ENCODE results near the gene XYLT2.
"Not testable (repeated sequence)": the region's sequence is repeated elsewhere in the genome, so short reads cannot be mapped to it uniquely, and the experiment has no call there.

The XYLT2 gene

DNA sequence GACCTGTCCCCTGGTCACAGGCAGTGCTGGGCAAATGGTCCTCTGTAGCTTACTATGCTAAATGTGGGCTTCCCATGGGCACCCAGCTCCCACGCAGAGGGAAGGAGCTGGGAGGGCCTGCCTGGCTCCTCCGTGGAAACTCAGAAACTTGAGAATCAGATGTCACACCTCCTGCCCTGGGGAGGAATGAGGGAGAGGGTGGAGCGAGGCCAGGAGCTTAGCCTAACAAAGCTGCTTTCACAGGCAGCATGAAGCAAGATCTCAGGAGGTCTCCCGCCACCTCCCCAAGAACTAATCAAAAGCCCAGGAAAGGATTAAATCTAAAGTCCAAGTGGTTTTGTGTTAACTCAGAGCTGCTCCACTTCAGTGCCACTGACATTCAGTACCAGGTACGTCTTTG lies 33.6 kb upstream of the XYLT2 start:
- Histone ChIP-seq H3K4me3 (replicated peaks; ENCODE audit: insufficient read depth, low read length) (no peak overlapping the region), H3K27ac (replicated peaks) (no peak overlapping the region), H3K27me3 (ENCODE audit: insufficient read depth, poor library complexity, severe bottlenecking) (peaks cover 4% of the 10 kb centered on the region)
- no peak for DNase-seq (ENCODE audit: low read depth in 1 of 2, low spot score in 1 of 2)
- TF ChIP-seq GABPA (IDR thresholded peaks at IDR 0.05; ENCODE audit: low read depth) (no peak), POLR2AphosphoS5 (IDR thresholded peaks at IDR 0.05; ENCODE audit: low read depth) (no peak), SPI1 (IDR thresholded peaks at IDR 0.05; ENCODE audit: borderline replicate concordance, low read depth) (no peak)
- TF ChIP-seq, protein P1, sequence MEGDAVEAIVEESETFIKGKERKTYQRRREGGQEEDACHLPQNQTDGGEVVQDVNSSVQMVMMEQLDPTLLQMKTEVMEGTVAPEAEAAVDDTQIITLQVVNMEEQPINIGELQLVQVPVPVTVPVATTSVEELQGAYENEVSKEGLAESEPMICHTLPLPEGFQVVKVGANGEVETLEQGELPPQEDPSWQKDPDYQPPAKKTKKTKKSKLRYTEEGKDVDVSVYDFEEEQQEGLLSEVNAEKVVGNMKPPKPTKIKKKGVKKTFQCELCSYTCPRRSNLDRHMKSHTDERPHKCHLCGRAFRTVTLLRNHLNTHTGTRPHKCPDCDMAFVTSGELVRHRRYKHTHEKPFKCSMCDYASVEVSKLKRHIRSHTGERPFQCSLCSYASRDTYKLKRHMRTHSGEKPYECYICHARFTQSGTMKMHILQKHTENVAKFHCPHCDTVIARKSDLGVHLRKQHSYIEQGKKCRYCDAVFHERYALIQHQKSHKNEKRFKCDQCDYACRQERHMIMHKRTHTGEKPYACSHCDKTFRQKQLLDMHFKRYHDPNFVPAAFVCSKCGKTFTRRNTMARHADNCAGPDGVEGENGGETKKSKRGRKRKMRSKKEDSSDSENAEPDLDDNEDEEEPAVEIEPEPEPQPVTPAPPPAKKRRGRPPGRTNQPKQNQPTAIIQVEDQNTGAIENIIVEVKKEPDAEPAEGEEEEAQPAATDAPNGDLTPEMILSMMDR (IDR thresholded peaks at IDR 0.05; ENCODE audit: insufficient read depth, low read length) = no peak
- TF ChIP-seq, protein P2, sequence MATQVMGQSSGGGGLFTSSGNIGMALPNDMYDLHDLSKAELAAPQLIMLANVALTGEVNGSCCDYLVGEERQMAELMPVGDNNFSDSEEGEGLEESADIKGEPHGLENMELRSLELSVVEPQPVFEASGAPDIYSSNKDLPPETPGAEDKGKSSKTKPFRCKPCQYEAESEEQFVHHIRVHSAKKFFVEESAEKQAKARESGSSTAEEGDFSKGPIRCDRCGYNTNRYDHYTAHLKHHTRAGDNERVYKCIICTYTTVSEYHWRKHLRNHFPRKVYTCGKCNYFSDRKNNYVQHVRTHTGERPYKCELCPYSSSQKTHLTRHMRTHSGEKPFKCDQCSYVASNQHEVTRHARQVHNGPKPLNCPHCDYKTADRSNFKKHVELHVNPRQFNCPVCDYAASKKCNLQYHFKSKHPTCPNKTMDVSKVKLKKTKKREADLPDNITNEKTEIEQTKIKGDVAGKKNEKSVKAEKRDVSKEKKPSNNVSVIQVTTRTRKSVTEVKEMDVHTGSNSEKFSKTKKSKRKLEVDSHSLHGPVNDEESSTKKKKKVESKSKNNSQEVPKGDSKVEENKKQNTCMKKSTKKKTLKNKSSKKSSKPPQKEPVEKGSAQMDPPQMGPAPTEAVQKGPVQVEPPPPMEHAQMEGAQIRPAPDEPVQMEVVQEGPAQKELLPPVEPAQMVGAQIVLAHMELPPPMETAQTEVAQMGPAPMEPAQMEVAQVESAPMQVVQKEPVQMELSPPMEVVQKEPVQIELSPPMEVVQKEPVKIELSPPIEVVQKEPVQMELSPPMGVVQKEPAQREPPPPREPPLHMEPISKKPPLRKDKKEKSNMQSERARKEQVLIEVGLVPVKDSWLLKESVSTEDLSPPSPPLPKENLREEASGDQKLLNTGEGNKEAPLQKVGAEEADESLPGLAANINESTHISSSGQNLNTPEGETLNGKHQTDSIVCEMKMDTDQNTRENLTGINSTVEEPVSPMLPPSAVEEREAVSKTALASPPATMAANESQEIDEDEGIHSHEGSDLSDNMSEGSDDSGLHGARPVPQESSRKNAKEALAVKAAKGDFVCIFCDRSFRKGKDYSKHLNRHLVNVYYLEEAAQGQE (IDR thresholded peaks at IDR 0.05; ENCODE audit: insufficient replicate concordance, low read depth) = no peak

DNA sequence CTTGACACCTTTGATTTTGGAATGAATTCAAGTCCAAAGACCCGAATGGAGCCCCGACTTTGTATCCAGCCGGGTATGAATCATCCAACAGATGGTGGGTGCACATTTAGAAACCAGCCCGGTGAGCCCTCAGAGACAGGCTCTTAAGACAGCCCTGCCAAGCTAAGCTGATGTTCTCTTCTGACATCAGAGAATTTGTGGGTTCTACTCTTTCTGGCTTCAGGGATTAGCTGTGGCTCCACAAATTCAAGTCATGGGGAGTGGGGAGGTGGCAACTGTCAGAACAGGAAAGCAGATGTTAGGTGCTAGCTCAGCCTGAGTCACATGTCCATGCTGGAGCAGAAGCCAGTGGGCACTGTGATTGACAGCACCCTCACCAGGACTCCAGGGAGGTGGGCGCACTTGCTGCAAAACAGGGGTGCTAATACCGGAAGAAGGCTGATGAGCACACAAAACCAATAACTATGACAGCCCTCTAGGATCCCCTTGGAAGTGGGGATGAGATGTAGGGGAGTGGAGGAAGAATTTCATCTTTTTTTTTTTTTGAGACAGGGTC lies 31.4 kb upstream of the XYLT2 start:
- no peak overlapping the region for H3K4me3 ChIP-seq (replicated peaks; ENCODE audit: insufficient read depth, low read length)
- no peak overlapping the region for H3K27ac ChIP-seq (replicated peaks)
- H3K27me3 ChIP-seq (ENCODE audit: insufficient read depth, poor library complexity, severe bottlenecking) = peaks cover 4% of the 10 kb centered on the region
- no peak for TF ChIP-seq POLR2AphosphoS5 (IDR thresholded peaks at IDR 0.05; ENCODE audit: low read depth)
- TF ChIP-seq, protein P1 (IDR thresholded peaks at IDR 0.05; ENCODE audit: insufficient read depth, low read length) = no peak
- DNase-seq (ENCODE audit: low read depth in 1 of 2, low spot score in 1 of 2) = no peak

DNA sequence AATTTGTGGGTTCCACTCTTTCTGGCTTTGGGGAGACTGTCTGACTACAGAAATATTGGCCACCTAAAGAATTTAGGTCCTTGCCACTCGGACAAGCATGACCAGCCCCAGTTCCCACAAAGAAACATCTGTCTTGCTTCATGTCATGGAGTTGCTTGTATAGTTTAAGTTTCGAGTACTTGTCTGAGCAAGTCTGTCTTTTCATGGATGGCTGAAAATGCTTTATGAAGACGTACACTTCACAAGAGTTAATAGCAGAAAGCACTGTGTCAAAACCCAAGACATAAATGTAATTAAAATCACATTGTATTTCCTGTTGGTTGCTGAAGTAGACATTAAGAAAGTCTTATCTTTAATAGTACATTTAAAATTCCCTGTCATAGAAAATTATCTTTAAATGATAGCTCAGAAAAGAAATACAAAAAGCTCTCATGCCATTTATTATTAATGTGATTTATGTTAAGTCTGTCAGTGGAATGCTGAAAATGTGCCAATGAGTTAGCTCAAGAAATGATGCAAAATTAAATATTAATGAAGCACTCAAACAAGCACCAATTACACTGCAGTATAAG lies 29.8 kb upstream of the XYLT2 start:
- H3K27me3 ChIP-seq (ENCODE audit: insufficient read depth, poor library complexity, severe bottlenecking) = peaks cover 4% of the 10 kb centered on the region
- H3K27ac ChIP-seq (replicated peaks) = no peak overlapping the region
- no peak overlapping the region for H3K4me3 ChIP-seq (replicated peaks; ENCODE audit: insufficient read depth, low read length)
- no peak for DNase-seq (ENCODE audit: low read depth in 1 of 2, low spot score in 1 of 2)
- TF ChIP-seq POLR2AphosphoS5 (IDR thresholded peaks at IDR 0.05; ENCODE audit: low read depth) (no peak), GABPA (IDR thresholded peaks at IDR 0.05; ENCODE audit: low read depth) (no peak), SPI1 (IDR thresholded peaks at IDR 0.05; ENCODE audit: borderline replicate concordance, low read depth) (no peak)
- TF ChIP-seq, protein P2 (IDR thresholded peaks at IDR 0.05; ENCODE audit: insufficient replicate concordance, low read depth) = no peak
- TF ChIP-seq, protein P1 (IDR thresholded peaks at IDR 0.05; ENCODE audit: insufficient read depth, low read length) = no peak

DNA sequence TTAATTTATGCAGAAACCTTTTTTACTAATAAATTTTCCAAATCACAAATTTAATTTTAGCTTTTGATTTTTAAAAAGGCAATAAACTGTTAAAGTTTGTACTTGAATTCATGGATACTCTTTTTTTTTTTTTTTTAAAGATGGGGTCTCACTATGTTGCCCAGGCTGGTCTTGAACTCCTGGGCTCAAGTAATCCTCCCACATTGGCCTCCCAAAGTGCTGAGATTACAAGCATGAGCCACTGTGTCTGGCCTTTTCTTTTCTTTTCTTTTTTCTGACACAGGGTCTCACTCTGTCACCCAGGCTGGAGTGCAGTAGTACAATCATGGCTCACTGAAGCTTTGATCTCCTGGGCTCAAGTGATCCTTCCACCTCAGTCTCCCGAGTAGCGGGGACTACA lies 29.3 kb upstream of the XYLT2 start:
- not testable (repeated sequence) for H3K27me3 ChIP-seq (ENCODE audit: insufficient read depth, poor library complexity, severe bottlenecking); DNase-seq (ENCODE audit: low read depth in 1 of 2, low spot score in 1 of 2); H3K27ac ChIP-seq (replicated peaks); H3K4me3 ChIP-seq (replicated peaks; ENCODE audit: insufficient read depth, low read length)

All from HL-60 (cell line).